GM12878 (cell line): ENCODE measurements around the gene GALNT18. TPM values are rescaled to one million over a fixed set of nuclear protein-coding genes. Genes with fewer than 3 reads are reported as not detected.

Experiments
- ATAC-seq: fragments of 200-7000 bp; cut with Tn5 transposase; 3 replicates; pipeline ENCODE4 v1.9.1; 2020; ENCODE audit warnings: mild to moderate bottlenecking, moderate library complexity
- BruUV-seq: library from RNA; stranded (reverse); fragments of 400-500 nt; replicated peaks from 2 replicates; lab custom pipeline; 2021; lab: Mats Ljungman, UMichigan
- CTCF ChIA-PET: fragments of 300-600 bp; sonication (Branson Sonifier 250); formaldehyde crosslinking; extraction: SDS; loops from one replicate; lab custom pipeline; 2021; ENCODE audit warnings: inconsistent platforms; lab: Yijun Ruan, JAX
- POLR2A ChIA-PET: fragments of 350-600 bp; formaldehyde crosslinking; extraction: SDS; loops from one replicate; lab custom pipeline; 2021; ENCODE audit warnings: inconsistent platforms; lab: Charles Lee
- RAD21 ChIA-PET: fragments of 300-600 bp; sonication (Branson Sonifier 250); formaldehyde crosslinking; loops from one replicate; lab custom pipeline; 2023; ENCODE audit warnings: antibody characterized with exemption; ENCODE audit not compliant: unreplicated experiment; lab: Charles Lee
- SMC1A ChIA-PET: fragments of 300-600 bp; sonication (Branson Sonifier 250); formaldehyde crosslinking; loops from one replicate; lab custom pipeline; 2023; ENCODE audit not compliant: unreplicated experiment, uncharacterized antibody; lab: Charles Lee
- DNase-seq: peaks from one replicate; pipeline ENCODE4 v3.0.0-alpha.2; 2011; ENCODE audit warnings: low read depth, low spot score
- FAIRE-seq: peaks from 3 replicates; lab custom pipeline; 2011; peaks lifted over from hg19 to GRCh38; lab: Jason Lieb, UNC
- H2AFZ ChIP-seq: 2 replicates; pipeline ENCODE4 v1.6.0; 2011; ENCODE audit warnings: low read depth, low read length, control low read depth; ENCODE audit not compliant: control insufficient read depth
- H3K27ac ChIP-seq: 2 replicates; pipeline ENCODE4 v1.5.1; 2011; ENCODE audit warnings: control low read depth; ENCODE audit not compliant: control insufficient read depth, insufficient read depth
- H3K27me3 ChIP-seq, 2 experiments: replicated peaks in 1 of 2; 2 replicates each; pipeline versions ENCODE4 v1.6.0 to v1.6.1; 2011; ENCODE audit warnings: low read length in 1 of 2; ENCODE audit not compliant: control insufficient read depth in 2 of 2, insufficient read depth in 2 of 2
- H3K36me3 ChIP-seq, 2 experiments: 2 replicates each; pipeline ENCODE4 v1.5.1; 2011; ENCODE audit warnings: low read length in 1 of 2; ENCODE audit not compliant: control insufficient read depth in 2 of 2, insufficient read depth in 2 of 2
- H3K4me1 ChIP-seq: 2 replicates; pipeline ENCODE4 v1.6.1; 2011; ENCODE audit warnings: mild to moderate bottlenecking, low read length, moderate library complexity, mixed read lengths; ENCODE audit not compliant: control insufficient read depth, insufficient read depth
- H3K4me2 ChIP-seq: 2 replicates; pipeline ENCODE4 v1.6.0; 2011; ENCODE audit warnings: control low read depth; ENCODE audit not compliant: control insufficient read depth, insufficient read depth
- H3K4me3 ChIP-seq: fragments of 200-600 bp; sonication (generic); 2 replicates; pipeline ENCODE4 v1.5.1; 2016
- H3K79me2 ChIP-seq: 2 replicates; pipeline ENCODE4 v1.6.0; 2011; ENCODE audit warnings: low read length; ENCODE audit not compliant: control insufficient read depth, insufficient read depth
- H3K9ac ChIP-seq: 2 replicates; pipeline ENCODE4 v1.8.0; 2011; ENCODE audit warnings: low read length, control low read depth, mixed read lengths; ENCODE audit not compliant: control insufficient read depth, insufficient read depth
- H3K9me3 ChIP-seq: replicated peaks from 3 replicates; pipeline ENCODE4 v1.5.1; 2011; ENCODE audit warnings: mild to moderate bottlenecking, low read length; ENCODE audit not compliant: control insufficient read depth, insufficient read depth
- H4K20me1 ChIP-seq: 2 replicates; pipeline ENCODE4 v1.6.0; 2011; ENCODE audit not compliant: control insufficient read depth, insufficient read depth
- EED ChIP-seq: sonication (generic); IDR thresholded peaks from 2 replicates; pipeline ENCODE4 v1.6.1; 2016; ENCODE audit warnings: antibody characterized with exemption, low read depth
- EP300 ChIP-seq, 2 experiments: fragments of 150-350 bp in 1 of 2; IDR thresholded peaks; 2 replicates each; pipeline ENCODE4 v1.6.1; 2011 to 2012; ENCODE audit warnings: low read depth in 2 of 2, low read length in 2 of 2, borderline replicate concordance in 1 of 2, improper control_type of control experiment in 1 of 2, inconsistent platforms in 1 of 2; ENCODE audit not compliant: control insufficient read depth in 1 of 2
- MYC ChIP-seq: IDR thresholded peaks from 2 replicates; pipeline ENCODE4 v1.6.1; 2011; ENCODE audit warnings: mild to moderate bottlenecking, low read length, moderate library complexity, inconsistent platforms; ENCODE audit not compliant: insufficient read depth, insufficient replicate concordance, insufficient read length, severe bottlenecking
- PAX5 ChIP-seq: IDR thresholded peaks from 2 replicates; pipeline ENCODE4 v1.6.1; 2011; ENCODE audit warnings: low read depth, low read length, borderline replicate concordance
- SREBF2 ChIP-seq: IDR thresholded peaks from 2 replicates; pipeline ENCODE4 v1.6.1; 2012; ENCODE audit warnings: mild to moderate bottlenecking, low read length
- SUZ12 ChIP-seq: fragments of 200-600 bp; sonication (generic); IDR thresholded peaks from one replicate; pipeline ENCODE4 v1.6.1; 2018; ENCODE audit warnings: antibody characterized with exemption, mild to moderate bottlenecking; ENCODE audit not compliant: unreplicated experiment
- USF1 ChIP-seq: IDR thresholded peaks from 2 replicates; pipeline ENCODE4 v1.6.1; 2011; ENCODE audit warnings: borderline replicate concordance, low read depth, mild to moderate bottlenecking, moderate library complexity, mixed read lengths, low read length; ENCODE audit not compliant: insufficient read depth; ENCODE audit errors: extremely low read length
- YY1 ChIP-seq: IDR thresholded peaks from 2 replicates; pipeline ENCODE4 v1.6.1; 2011; ENCODE audit warnings: low read depth, mild to moderate bottlenecking, low read length
- ZBTB33 ChIP-seq: fragments of 450-650 bp; IDR thresholded peaks from 2 replicates; pipeline ENCODE4 v1.6.1; 2017; ENCODE audit warnings: mild to moderate bottlenecking
- WGBS: methylation state at CpG from one replicate; pipeline ENCODE4 v1.1.6; 2016; ENCODE audit warnings: low lambda C conversion rate; ENCODE audit not compliant: insufficient replicate concordance, insufficient coverage; ENCODE audit errors: missing lambda C conversion rate; 5-methylcytosine and 5-hydroxymethylcytosine counted together
- in situ Hi-C: fragments of 300-500 bp; cut with MboI; formaldehyde crosslinking; loops from 9 replicates; pipeline ENCODE4 v1.14.3; 2018; ENCODE audit warnings: mixed read lengths
- intact Hi-C: fragments of 100-400 bp; cut with micrococcal nuclease; formaldehyde crosslinking; loops from one replicate; pipeline ENCODE4 v1.14.2; 2022; ENCODE audit not compliant: unreplicated experiment
- polyA plus RNA-seq, 11 experiments: library from polyadenylated mRNA; depleted of rRNA in 4 of 11; unstranded in 6 of 11; stranded (reverse) in 5 of 11; fragments of >200 nt; fragmentation: Nextera tagmentation in 4 of 11; fragmentation: Illumina TruSeq in 1 of 11; extraction: Ambion mirVana in 4 of 11; extraction: Trizol in 1 of 11; gene quantifications; 1 replicate in 1 of 11; 2 replicates in 10 of 11; pipeline versions ENCODE4 v1.2.1 to v1.2.3, GENCODE V29; 2011 to 2016; ENCODE audit warnings: inconsistent platforms in 2 of 11, missing spikeins in 2 of 11, low read depth in 1 of 11
- total RNA-seq, 4 experiments: library from RNA; depleted of rRNA in 3 of 4; stranded (reverse); fragments of >200 nt in 3 of 4; fragmentation: Illumina TruSeq in 1 of 4; extraction: Trizol in 1 of 4; gene quantifications; 2 replicates each; pipeline versions ENCODE4 v1.2.1 to v1.2.3, GENCODE V29; 2013 to 2021

The GALNT18 gene
- total and polyA plus RNA-seq, 10 of the 15 experiments (the other 5 are each of a cell fraction or from before 2014, with no cell fraction given), result 1.2 to 14.2 (median 6.3) TPM

- TF ChIP-seq ZBTB33 (no peak), EP300 (IDR thresholded peaks at IDR 0.05; ENCODE audit: borderline replicate concordance in 1 of 2, control insufficient read depth in 1 of 2, low read depth in 2 of 2, low read length in 2 of 2) (no peak), SUZ12 (no peak)
- TF ChIP-seq, all 136 proteins: peak for 0
Observed at GRCh38 chr11:11657218-11657955, 35.6 kb upstream of the GALNT18 start (continued).

- SMC1A ChIA-PET, result interaction anchor here (1.3 kb wide), 1 partner anchor 14 kb away, joined by 3 read pairs; no protein-coding TSS in a partner anchor
- Histone ChIP-seq H3K4me1 (no peaks in the 10 kb centered on the region), H3K36me3 (no peaks in the 10 kb centered on the region), H2AFZ (no peak overlapping the region), H3K4me2 (no peak overlapping the region), H3K9me3 (no peaks in the 10 kb centered on the region; the same call in 2 of the 3 replicates), H3K4me3 (no peak overlapping the region), H4K20me1 (no peaks in the 10 kb centered on the region), H3K9ac (no peak overlapping the region), H3K79me2 (no peaks in the 10 kb centered on the region), H3K27me3 (peaks cover 0 to 7% of the 10 kb centered on the region in 2 experiments; a peak in 1 of 4 replicates), H3K27ac (no peak overlapping the region)
- TF ChIP-seq USF1, result no peak
- no peak for TF ChIP-seq YY1
- no peak for TF ChIP-seq SREBF2
- TF ChIP-seq EP300 (IDR thresholded peaks at IDR 0.05; ENCODE audit: borderline replicate concordance in 1 of 2, control insufficient read depth in 1 of 2, low read depth in 2 of 2, low read length in 2 of 2), result no peak
- TF ChIP-seq MYC, result no peak
- no peak for TF ChIP-seq PAX5
- no peak for TF ChIP-seq EED
- no peak for ATAC-seq
- FAIRE-seq, result no peak
- RAD21 ChIA-PET, result no interaction called here
- WGBS, result 17% methylated on average over 1 of the region's 1 CpG
- BruUV-seq, result no TSS peak
- no peak for DNase-seq
- POLR2A ChIA-PET, result no interaction called here
- CTCF ChIA-PET, result no interaction called here
- in situ Hi-C loops, result no loop called here
- intact Hi-C loops, result no loop called here
Observed at GRCh38 chr11:11641581-11641980, 19.8 kb upstream of the GALNT18 start.
